DLD1 (cell line): ENCODE measurements around the gene KRTAP10-5.
"Not testable (repeated sequence)": the region's sequence is repeated elsewhere in the genome, so short reads cannot be mapped to it uniquely, and the experiment has no call there.

Experiments
- in situ Hi-C: cut with HindIII; loops from 2 replicates; pipeline ENCODE4 v1.10.0; 2017; ENCODE audit warnings: low sequenced_read_pairs

KRTAP10-5 gene, protein sequence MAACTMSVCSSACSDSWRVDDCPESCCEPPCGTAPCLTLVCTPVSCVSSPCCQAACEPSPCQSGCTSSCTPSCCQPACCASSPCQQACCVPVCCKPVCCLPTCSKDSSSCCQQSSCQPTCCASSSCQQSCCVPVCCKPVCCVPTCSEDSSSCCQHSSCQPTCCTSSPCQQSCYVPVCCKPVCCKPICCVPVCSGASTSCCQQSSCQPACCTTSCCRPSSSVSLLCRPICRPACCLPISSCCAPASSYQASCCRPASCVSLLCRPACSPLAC

DNA sequence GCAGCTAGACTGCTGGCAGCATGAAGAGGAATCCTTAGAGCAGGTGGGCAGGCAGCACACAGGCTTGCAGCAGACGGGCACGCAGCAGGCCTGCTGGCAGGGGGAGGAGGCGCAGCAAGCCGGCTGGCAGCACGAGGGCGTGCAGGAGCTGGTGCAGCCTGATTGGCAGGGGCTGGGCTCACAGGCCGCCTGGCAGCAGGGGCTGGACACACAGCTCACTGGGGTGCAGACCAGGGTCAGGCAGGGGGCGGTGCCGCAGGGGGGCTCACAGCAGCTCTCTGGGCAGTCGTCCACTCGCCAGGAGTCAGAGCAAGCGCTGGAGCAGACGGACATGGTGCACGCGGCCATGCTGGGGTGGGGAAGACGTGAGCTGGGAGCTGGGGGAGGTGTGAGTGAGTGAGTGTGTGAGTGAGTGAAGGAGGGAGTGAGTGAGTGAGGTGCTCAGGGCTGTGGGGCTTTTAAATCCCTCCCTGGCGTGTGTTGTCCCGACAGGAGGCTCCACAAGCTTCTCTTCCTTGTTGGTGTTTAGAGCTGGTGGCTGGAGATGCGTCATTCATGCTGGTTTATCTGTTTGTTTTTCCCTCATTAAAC, at the start of gene KRTAP10-5:
KRTAP10-5 (minus strand) TSS at position 374 of the 591 bp plus-strand sequence; CDS start at position 348, 26 bp downstream.
- in situ Hi-C loops, result not testable (repeated sequence)

DNA sequence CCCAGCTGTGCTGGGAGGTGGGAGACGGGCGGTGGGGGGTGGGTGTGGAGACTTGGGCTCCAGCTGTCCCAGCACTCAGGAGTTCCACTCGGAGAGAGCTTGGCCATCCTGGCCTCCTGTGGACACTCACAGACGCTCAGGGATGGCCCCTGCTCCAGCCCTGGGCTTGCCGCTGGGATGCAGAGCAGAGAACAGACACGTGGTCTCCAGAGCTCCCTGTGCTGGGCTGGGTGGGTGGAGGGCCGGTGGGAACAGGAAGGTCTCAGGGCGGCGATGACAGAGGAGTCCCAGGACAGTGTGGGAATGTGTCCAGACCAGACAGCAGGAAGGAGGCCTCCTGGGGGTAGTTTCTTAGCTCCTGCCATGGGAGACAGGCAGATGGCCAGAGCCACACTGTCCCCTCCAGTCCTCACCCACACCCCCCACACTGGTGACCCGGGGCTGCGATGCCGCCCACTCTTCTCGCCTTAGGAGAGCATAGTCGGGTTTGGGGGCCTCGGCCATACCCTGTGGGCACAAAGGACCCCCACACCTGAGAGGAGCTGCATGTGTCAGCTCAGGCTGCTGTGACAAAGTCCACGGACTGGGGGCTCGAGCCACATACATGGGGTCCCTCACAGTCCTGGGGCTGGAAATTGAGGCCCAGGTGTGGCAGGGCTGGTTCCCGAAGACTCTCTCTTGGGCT, 48.4 kb upstream of the KRTAP10-5 start:
- in situ Hi-C loops, result no loop called here

GRCh38 chr21:44627831-44628233, 47.4 kb upstream of the KRTAP10-5 start:
- in situ Hi-C loops, result not testable (repeated sequence)

- in situ Hi-C loops, result not testable (repeated sequence)
Measured at GRCh38 chr21:44627181-44627822, 46.9 kb upstream of the KRTAP10-5 start.

DNA sequence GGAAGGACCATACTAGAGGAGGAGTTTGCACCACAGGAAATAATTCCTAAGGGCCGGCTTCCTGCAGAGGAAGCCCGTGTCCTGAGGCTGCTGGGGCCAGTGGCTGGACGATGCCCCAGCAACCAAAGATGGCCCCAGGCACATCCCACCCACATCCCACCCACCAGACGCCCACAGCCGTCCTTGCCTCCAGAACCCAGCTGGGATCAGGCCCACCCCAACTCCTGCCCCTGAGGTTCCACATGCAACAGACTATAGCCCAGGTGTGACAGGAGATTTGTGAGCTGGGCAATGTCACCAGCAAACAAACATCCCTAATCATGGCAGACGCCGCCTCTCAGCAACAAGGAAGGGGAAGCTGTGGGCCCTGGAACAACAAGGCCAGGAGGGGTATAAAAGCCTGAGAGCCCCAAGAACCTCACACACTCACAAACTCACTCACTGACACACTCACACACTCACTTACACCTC, 46.3 kb upstream of the KRTAP10-5 start, which contains the start of gene KRTAP10-9:
KRTAP10-9 (plus strand) TSS at position 421 of the 471 bp plus-strand sequence. CDS start 79 bp downstream, outside the sequence.
- in situ Hi-C loops, result no loop called here

GRCh38 chr21:44626262-44626661, 45.9 kb upstream of the KRTAP10-5 start:
- in situ Hi-C loops, result no loop called here

DNA sequence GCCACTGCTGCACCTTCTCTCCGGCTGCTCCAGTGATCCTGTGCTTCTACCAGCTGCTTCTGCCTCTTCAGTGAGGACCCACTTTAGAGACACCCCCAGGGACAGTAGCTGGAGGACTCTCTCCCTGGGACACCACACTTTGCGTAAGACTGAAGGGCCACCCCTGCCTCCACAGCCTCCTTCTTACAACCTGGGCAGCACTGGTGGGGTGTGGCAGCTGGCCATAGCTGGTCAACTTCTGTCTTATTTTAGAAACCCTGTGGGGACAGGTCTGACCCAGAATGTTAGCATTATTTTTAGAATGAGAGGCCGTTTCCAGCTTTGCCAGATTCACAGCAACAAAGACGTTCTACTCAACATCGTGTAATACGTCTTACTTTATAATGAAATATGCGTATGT, 45.4 kb upstream of the KRTAP10-5 start:
- in situ Hi-C loops, result no loop called here

- in situ Hi-C loops, result no loop called here
Measured at GRCh38 chr21:44623575-44623974, 43.2 kb upstream of the KRTAP10-5 start.

- in situ Hi-C loops, result no loop called here
Measured at GRCh38 chr21:44619886-44620285, 39.5 kb upstream of the KRTAP10-5 start.

GRCh38 chr21:44618909-44619308, 38.5 kb upstream of the KRTAP10-5 start:
- in situ Hi-C loops, result no loop called here

- in situ Hi-C loops, result no loop called here
Measured at GRCh38 chr21:44618504-44618903, 38.1 kb upstream of the KRTAP10-5 start.

GRCh38 chr21:44617071-44617501, 36.7 kb upstream of the KRTAP10-5 start:
- in situ Hi-C loops, result no loop called here

DNA sequence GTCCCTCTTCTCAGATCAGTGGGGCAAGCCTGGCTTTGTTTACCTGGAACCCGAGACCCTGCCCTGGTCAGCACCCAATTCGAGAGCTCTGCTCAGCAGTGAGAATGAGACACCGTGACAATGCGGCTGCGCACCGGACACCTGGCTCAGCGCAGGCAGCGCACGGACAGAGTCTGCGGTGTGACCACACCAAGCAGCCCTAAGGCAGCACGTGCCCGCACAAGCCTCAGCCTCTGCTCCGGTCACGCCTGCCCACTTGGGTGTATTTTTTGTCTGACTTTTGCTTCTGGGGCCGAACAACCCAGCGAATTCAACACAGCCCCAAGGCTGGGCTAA, 36.2 kb upstream of the KRTAP10-5 start:
- in situ Hi-C loops, result no loop called here

DNA sequence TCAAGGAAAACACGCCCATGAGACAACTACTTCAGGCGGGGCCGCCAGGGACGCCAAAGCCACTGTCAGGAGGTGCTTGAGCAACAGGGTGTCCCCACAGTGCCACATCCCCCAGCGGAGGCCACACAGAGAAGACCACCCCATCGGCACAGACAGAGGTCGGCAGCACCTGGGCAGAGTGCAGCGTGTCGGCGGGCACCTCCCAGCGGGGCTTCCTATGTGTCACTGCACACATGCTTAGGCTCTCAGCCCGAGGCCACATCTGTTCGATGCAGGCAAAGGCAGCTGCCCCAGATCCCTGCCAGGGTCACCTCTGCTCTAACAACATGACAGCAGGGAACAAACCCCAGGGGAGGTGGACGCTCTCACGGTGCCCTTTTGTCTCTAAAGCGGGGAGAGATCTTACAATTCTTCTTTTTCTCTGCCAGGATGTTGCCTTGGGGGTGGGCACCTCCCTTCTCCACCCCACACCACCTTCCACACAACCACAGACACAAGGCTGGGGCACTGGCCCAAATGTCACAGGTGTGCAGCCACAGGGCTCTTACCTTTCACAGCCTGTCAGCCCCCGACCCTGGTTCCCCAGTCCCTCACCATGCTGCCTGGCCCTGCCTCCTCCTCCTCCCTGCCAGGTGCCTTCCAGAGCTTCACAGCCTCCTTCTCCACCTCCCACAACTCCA, 35.6 kb upstream of the KRTAP10-5 start:
- in situ Hi-C loops, result no loop called here

GRCh38 chr21:44615466-44615865, 35.1 kb upstream of the KRTAP10-5 start:
- in situ Hi-C loops, result no loop called here

- in situ Hi-C loops, result no loop called here
Measured at GRCh38 chr21:44614961-44615391, 34.6 kb upstream of the KRTAP10-5 start.

- in situ Hi-C loops, result no loop called here
Measured at GRCh38 chr21:44614161-44614631, 33.8 kb upstream of the KRTAP10-5 start.

- in situ Hi-C loops, result no loop called here
Measured at GRCh38 chr21:44613386-44614155, 33.2 kb upstream of the KRTAP10-5 start.

GRCh38 chr21:44612669-44613229, 32.3 kb upstream of the KRTAP10-5 start:
- in situ Hi-C loops, result no loop called here
